GM19328 (cell line): ENCODE measurements around the gene ALKAL2.

Experiments used
- ATAC-seq: cut with Tn5 transposase; IDR thresholded peaks from one replicate; pipeline ENCODE4 v1.9.1; 2021; ENCODE audit warnings: mild to moderate bottlenecking, moderate library complexity; ENCODE audit not compliant: unreplicated experiment

ALKAL2 gene

DNA sequence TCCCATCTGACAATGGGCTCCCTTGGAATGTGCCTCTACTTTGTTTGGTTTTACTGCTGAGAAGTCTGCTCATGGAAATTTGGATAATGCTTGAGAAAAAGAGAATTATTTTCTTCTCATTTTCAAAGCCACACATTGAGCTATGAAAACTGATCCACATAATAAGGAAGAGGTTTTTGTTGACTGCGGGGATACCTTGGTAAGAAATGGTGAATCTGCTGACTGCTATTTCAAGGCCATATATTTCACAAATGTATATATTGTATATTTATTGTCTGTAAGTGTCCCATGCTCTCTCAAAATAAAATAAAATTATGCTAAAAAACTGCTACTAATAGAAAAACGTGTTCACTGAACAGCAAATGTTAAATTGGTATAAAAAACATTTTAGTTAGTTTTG is 39.2 kb downstream of the ALKAL2 start:
- ATAC-seq: no peak

DNA sequence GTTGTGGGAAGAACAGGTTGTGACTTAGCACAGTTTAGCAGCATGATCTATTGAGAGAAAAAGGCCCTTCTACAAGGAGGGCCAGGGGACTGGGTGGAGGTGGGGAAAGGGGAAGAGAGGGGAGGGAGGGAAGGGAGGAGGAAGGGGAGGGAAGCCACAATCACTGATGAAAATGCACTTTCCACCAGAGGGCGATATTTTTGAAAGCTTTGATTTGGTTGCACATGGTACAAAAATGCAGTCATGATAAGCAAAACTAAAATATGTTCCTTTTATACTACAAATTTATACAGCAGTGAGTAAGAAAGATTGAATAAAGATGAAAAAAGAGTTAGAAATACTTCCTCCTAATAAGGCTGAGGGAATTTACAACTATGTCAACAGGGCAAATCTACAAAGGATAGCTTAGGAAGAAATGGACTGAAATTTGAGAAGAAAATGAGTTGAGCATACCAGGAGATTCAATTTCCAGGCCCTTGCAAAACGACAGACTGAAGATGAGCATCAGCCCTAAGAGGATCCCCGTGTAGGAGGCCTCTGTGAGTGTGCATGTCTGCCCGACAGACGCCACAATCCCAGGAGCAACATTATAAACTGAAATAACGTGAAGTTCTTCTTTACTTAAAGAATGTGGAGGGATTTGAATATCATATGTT is 41.3 kb downstream of the ALKAL2 start:
- no peak for ATAC-seq

DNA sequence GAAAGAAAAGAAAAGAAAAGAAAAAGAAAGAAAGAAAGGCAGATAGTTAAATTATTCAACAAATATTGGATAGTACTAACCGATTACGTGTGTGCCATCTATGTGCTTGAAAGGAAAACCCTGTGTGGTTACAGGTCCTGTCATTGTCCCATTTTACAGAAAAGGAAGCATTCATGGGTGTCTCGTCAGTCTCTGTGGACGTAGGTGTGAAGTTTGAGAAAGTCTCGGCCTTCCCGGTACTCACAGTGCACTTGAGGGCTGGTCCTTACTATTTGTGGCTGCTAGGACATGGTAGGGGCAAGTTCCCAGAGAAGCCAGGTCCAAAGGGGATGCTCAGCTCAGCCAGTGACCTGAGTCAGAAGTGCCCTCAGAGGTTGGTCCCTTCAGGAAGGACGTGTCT is 43.3 kb downstream of the ALKAL2 start:
- ATAC-seq: no peak

DNA sequence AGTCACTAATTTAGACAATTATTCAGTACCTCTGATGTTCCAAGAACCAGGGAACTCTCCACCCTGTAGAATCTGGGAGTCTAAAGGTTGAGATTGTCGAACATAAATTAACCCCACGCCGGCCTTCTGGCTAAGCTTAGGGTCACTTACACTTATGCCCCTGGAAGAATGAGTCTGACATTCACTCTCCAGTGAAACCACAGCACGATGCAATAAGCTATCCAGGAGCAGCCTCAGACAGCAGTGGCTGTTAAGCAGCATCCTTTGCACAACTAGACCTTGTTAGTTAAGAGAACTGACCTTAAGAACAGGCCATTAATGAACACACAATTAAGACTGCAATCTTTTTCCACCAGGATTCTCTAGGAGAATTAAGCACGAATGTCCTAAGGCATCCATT is 49.0 kb downstream of the ALKAL2 start:
- ATAC-seq: no peak

DNA sequence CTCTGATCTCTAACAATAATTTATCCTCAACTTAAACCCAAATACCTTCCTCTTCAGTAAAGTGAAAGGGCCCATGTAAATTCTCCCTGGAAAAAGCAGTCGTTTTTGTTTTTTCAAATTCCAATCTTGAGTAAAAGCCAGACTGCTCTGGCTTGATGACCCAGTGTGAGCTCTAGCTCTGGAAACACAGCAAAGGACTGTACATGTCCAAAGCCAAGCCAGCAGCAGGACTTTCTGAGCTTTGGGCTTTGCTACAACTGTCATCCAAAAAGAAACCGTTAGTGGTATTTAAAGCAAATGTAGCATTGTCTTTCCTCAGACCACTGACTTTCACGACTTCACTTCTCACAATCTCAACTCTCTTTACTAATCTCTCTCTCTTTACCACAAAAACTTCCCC is 49.5 kb downstream of the ALKAL2 start:
- ATAC-seq: no peak

DNA sequence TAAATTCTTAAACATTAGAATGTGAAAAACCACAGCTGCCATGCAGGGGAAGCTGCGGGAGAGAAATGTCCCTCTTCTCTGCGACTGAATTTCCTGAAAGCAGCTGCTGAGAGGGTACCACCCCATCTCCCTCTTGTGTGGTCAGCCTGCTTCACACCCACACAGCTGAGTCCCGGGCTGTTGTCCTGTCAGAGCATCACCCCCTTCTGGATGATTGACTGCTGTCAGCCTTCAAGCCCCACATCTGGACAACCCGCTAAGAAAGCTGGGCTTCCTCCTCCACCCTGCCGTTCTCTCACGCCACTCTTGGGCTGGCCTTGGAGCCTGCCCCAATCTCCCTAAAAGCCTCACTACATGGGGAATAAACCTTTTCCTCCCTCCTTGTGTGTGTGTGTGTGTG is 50.0 kb downstream of the ALKAL2 start:
- no peak for ATAC-seq

DNA sequence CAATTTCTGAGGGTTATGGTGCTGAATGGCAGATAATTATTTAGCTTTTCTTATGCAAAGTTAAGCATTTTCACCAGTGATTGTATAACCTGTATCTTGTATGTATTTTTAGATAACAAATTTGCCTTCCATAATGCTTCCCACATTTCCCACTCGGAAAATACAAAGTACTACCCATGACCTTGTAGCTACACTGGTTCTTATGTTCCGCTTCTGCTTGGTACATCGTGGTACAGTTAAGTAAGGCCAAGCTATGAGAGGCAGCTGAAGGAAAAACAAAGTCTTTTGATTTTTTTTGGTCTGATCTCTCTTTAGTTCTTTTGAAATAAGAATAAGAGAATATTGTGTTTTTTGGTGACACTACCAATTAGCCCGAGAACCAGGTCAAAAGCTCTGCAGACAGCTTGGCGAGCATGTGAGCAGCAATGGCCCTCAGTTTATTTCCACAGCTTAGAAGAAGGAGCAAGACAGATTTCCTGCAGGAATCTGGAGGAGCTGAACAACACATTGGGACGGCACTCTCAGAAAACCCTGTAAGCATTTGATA is 50.8 kb downstream of the ALKAL2 start:
- no peak for ATAC-seq

DNA sequence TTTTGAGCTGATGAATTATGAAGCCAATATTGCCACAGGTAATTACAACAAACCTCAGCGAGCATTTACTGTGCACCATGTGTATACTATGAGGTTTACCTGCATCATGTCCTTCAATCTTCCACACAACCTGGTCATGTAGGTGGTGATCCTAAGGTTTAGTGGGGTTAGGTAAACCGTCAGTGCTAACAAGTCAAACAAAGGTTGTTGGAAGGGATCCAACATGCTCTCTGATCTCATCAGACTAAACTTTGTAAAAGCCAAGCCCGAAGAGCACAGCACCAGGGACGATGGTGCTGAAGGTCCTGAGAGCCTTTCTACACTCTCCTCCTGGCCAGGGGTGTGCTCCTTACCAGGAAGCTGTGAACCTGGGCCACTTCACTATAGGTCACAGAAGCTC is 53.5 kb downstream of the ALKAL2 start:
- no peak for ATAC-seq

DNA sequence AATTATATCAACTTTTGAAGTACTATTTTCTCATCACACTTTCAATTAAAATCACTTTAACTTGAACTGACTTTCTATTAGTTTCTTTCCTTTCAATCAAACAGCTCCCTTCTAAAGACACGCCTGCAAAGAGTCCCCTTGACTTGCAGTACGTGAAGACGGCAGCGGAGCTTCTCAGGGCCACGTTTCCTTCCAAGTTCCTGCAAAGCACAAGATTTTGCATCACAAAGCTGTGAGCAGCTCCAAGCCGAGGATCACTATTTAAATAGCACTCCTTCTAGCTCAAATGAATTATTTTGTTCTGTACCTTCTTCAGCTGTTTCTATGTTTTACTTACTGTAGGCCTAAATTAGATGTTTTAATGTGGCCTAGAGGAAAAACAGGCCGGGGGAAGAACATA is 54.9 kb downstream of the ALKAL2 start:
- ATAC-seq: no peak

DNA sequence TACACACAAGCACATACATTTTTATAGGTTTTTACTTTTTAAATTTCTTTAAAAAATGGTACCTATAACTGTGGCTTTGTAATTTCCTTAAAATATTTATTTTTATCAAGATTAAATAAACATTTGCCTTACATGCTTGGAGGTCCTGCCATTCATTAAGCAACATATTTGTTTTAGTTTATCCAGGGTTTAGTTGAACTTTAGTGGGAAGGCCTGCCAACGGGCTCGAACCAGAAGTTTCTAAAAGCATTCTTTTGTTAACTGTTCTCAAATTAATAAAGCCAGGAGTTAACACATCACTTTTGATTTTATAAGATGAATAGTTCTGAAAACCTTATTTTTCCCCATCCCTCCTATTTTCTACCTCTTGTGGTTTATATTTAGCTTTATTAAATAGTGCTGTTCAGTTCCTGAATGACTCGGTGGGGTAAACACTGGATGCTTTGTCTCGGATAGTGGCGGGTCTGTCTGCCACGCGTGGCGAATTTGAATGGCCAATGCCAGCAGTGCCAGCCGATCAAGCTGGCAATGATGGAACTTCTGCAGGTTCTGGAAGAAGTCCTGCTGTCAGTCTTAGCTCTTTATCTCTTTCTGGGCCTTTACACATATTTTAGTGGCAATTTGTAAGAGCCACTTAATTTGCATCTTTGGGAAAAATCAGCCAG is 56.2 kb downstream of the ALKAL2 start:
- ATAC-seq: no peak
